A549 (cell line): ENCODE measurements around the gene ABCC9. TPM values are rescaled to one million over a fixed set of nuclear protein-coding genes. Genes with fewer than 3 reads are reported as not detected.

Experiments used
- ATAC-seq, 2 experiments: fragments of 200-7000 bp in 1 of 2; fragments of >200 bp in 1 of 2; cut with Nextera tagmentation in 1 of 2; cut with Tn5 transposase in 1 of 2; 3 replicates each; pipeline versions ENCODE4 v1.8.0 to v1.9.1; 2018 to 2020; ENCODE audit warnings: mild to moderate bottlenecking in 1 of 2, moderate library complexity in 1 of 2
- CTCF ChIA-PET: fragments of 300-600 bp; sonication (Branson Sonifier 250); formaldehyde crosslinking; extraction: SDS; loops from one replicate; lab custom pipeline; 2021; ENCODE audit warnings: antibody characterized with exemption, inconsistent platforms; lab: Yijun Ruan, JAX
- POLR2A ChIA-PET: fragments of 350-600 bp; formaldehyde crosslinking; extraction: SDS; loops from one replicate; lab custom pipeline; 2021; ENCODE audit warnings: antibody characterized with exemption, inconsistent platforms; lab: Yijun Ruan, JAX
- DNase-seq, 2 experiments: peaks; one replicate each; pipeline versions ENCODE4 v3.0.0 to v3.0.0-alpha.2; 2011 to 2016; ENCODE audit warnings: low read depth in 1 of 2, low spot score in 1 of 2
- FAIRE-seq: peaks from 2 replicates; lab custom pipeline; 2011; peaks lifted over from hg19 to GRCh38; lab: Jason Lieb, UNC
- H3K27ac ChIP-seq, 2 experiments: fragments of >200 bp; sonication (Bioruptor Twin); formaldehyde crosslinking; 3 replicates each; pipeline ENCODE4 v1.5.1; 2016 to 2017
- H3K4me1 ChIP-seq: fragments of >200 bp; sonication (Bioruptor Twin); formaldehyde crosslinking; 3 replicates; pipeline ENCODE4 v1.6.1; 2016
- H3K4me2 ChIP-seq: fragments of >200 bp; sonication (Bioruptor Twin); formaldehyde crosslinking; 3 replicates; pipeline ENCODE4 v1.6.1; 2016
- H3K4me3 ChIP-seq: fragments of >200 bp; sonication (Bioruptor Twin); formaldehyde crosslinking; 3 replicates; pipeline ENCODE4 v1.5.1; 2016
- H3K9me3 ChIP-seq: fragments of >200 bp; sonication (Bioruptor Twin); formaldehyde crosslinking; 3 replicates; pipeline ENCODE4 v1.6.1; 2016
- CBX2 ChIP-seq: fragments of 200-600 bp; sonication (generic); IDR thresholded peaks from 2 replicates; pipeline ENCODE4 v1.6.1; 2016; ENCODE audit warnings: low read depth, mild to moderate bottlenecking, borderline replicate concordance
- CBX8 ChIP-seq: fragments of 200-600 bp; sonication (generic); IDR thresholded peaks from 2 replicates; pipeline ENCODE4 v1.6.1; 2016
- CHD2 ChIP-seq: fragments of 150-350 bp; IDR thresholded peaks from 2 replicates; pipeline ENCODE4 v1.6.1; 2014; ENCODE audit warnings: low read length; ENCODE audit not compliant: partially characterized antibody
- CHD4 ChIP-seq: fragments of 200-600 bp; sonication (generic); IDR thresholded peaks from 2 replicates; pipeline ENCODE4 v1.6.1; 2016; ENCODE audit warnings: antibody characterized with exemption, mild to moderate bottlenecking, borderline replicate concordance
- EHF ChIP-seq: fragments of 250-450 bp; sonication (Bioruptor Pico); IDR thresholded peaks from 2 replicates; pipeline ENCODE4 v1.5.0; 2020; ENCODE audit warnings: mild to moderate bottlenecking
- EP300 ChIP-seq, 2 experiments: fragments of >200 bp; sonication (Bioruptor Twin); formaldehyde crosslinking; IDR thresholded peaks; 2 replicates in 1 of 2; 3 replicates in 1 of 2; pipeline ENCODE4 v1.6.1; 2016 to 2017
- FOXS1 ChIP-seq: fragments of 250-450 bp; sonication (Bioruptor Pico); IDR thresholded peaks from 2 replicates; pipeline ENCODE4 v1.5.0; 2020; ENCODE audit warnings: mild to moderate bottlenecking, moderate library complexity
- HDAC2 ChIP-seq: fragments of 200-600 bp; sonication (generic); IDR thresholded peaks from 2 replicates; pipeline ENCODE4 v1.6.1; 2016
- HOXA7 ChIP-seq: fragments of 250-450 bp; sonication (Bioruptor Pico); IDR thresholded peaks from 2 replicates; pipeline ENCODE4 v1.5.0; 2020; ENCODE audit warnings: mild to moderate bottlenecking, moderate library complexity
- HOXB13 ChIP-seq: fragments of 250-450 bp; sonication (Bioruptor Pico); IDR thresholded peaks from 2 replicates; pipeline ENCODE4 v1.5.0; 2020; ENCODE audit warnings: low read depth, mild to moderate bottlenecking, moderate library complexity
- HOXB5 ChIP-seq: fragments of 250-450 bp; sonication (Bioruptor Pico); IDR thresholded peaks from 2 replicates; pipeline ENCODE4 v1.5.0; 2020; ENCODE audit warnings: mild to moderate bottlenecking, moderate library complexity
- MAFK ChIP-seq: fragments of 450-650 bp; IDR thresholded peaks from 2 replicates; pipeline ENCODE4 v1.6.1; 2014; ENCODE audit not compliant: partially characterized antibody
- MAX ChIP-seq: IDR thresholded peaks from 2 replicates; pipeline ENCODE4 v1.6.1; 2012
- NPAS2 ChIP-seq: fragments of 250-450 bp; sonication (Bioruptor Pico); IDR thresholded peaks from 2 replicates; pipeline ENCODE4 v1.8.0; 2022; ENCODE audit warnings: mild to moderate bottlenecking, moderate library complexity, borderline replicate concordance
- PHF8 ChIP-seq: fragments of 200-600 bp; sonication (generic); IDR thresholded peaks from 2 replicates; pipeline ENCODE4 v1.6.1; 2016; ENCODE audit warnings: low read depth, mild to moderate bottlenecking, antibody characterized with exemption, moderate library complexity, borderline replicate concordance
- RARB ChIP-seq: fragments of 250-450 bp; sonication (Bioruptor Pico); IDR thresholded peaks from 2 replicates; pipeline ENCODE4 v1.8.0; 2021; ENCODE audit warnings: mild to moderate bottlenecking, moderate library complexity
- RCOR1 ChIP-seq: fragments of 150-350 bp; IDR thresholded peaks from 2 replicates; pipeline ENCODE4 v1.6.1; 2014; ENCODE audit warnings: antibody characterized with exemption, low read length, low read depth
- REST ChIP-seq: fragments of 200-600 bp; sonication (generic); IDR thresholded peaks from 2 replicates; pipeline ENCODE4 v1.6.1; 2016; ENCODE audit warnings: antibody characterized with exemption, mild to moderate bottlenecking, moderate library complexity
- RFX5 ChIP-seq: fragments of 450-650 bp; IDR thresholded peaks from 2 replicates; pipeline ENCODE4 v1.7.1; 2014; ENCODE audit warnings: antibody characterized with exemption, mild to moderate bottlenecking, moderate library complexity
- RNF2 ChIP-seq: fragments of 200-600 bp; sonication (generic); IDR thresholded peaks from 2 replicates; pipeline ENCODE4 v1.6.1; 2016; ENCODE audit warnings: low read depth, mild to moderate bottlenecking, antibody characterized with exemption, moderate library complexity, borderline replicate concordance
- SREBF2 ChIP-seq: fragments of 450-650 bp; IDR thresholded peaks from 2 replicates; pipeline ENCODE4 v1.6.1; 2014; ENCODE audit warnings: mild to moderate bottlenecking, moderate library complexity
- TFCP2L1 ChIP-seq: fragments of 250-450 bp; sonication (Bioruptor Pico); IDR thresholded peaks from 2 replicates; pipeline ENCODE4 v1.5.0; 2021; ENCODE audit warnings: mild to moderate bottlenecking
- WGBS: methylation state at CpG from one replicate; pipeline ENCODE4 v1.1.6; 2017; ENCODE audit errors: missing lambda C conversion rate; 5-methylcytosine and 5-hydroxymethylcytosine counted together
- polyA plus RNA-seq, 4 experiments: library from polyadenylated mRNA; depleted of rRNA in 3 of 4; stranded (reverse); fragments of >200 nt; fragmentation: RNase III in 1 of 4; extraction: RNeasy Plus Mini Kit Qiagen cat#74134 plus additional on column Dnase treatment in 1 of 4; gene quantifications; 2 replicates in 3 of 4; 3 replicates in 1 of 4; pipeline ENCODE4 v1.2.3, GENCODE V29; 2011 to 2017
- TF ChIP-seq, protein P1 (sequence below): fragments of 250-450 bp; sonication (Bioruptor Pico); IDR thresholded peaks from 2 replicates; pipeline ENCODE4 v1.5.0; 2021; ENCODE audit warnings: mild to moderate bottlenecking, moderate library complexity, borderline replicate concordance
- TF ChIP-seq, protein P2 (sequence below): fragments of >200 bp; sonication (Bioruptor Twin); formaldehyde crosslinking; IDR thresholded peaks from 3 replicates; pipeline ENCODE4 v1.5.1; 2016

Gene ABCC9
- polyA plus RNA-seq, 2 of the 4 experiments (the other 2 are of a cell fraction), result 0.01 TPM; not detected in 1

- Histone ChIP-seq H3K9me3 (no peaks in the 10 kb centered on the region), H3K4me2 (no peak overlapping the region), H3K27ac (no peak overlapping the region), H3K4me3 (no peak overlapping the region), H3K4me1 (no peaks in the 10 kb centered on the region)
- ATAC-seq (no peak), FAIRE-seq (no peak), DNase-seq (no peak)
- 57% methylated on average over 4 of the region's 4 CpGs for WGBS
- TF ChIP-seq FOXS1 (no peak), HDAC2 (no peak), MAX (no peak), HOXB13 (CRISPR knock-in tag) (no peak), HOXA7 (no peak), NPAS2 (CRISPR knock-in tag) (no peak), CHD2 (no peak), RCOR1 (no peak), SREBF2 (no peak), EHF (CRISPR knock-in tag) (no peak), CBX2 (no peak), PHF8 (no peak), RARB (CRISPR knock-in tag) (no peak), TFCP2L1 (no peak), MAFK (no peak)
- TF ChIP-seq, protein P1, sequence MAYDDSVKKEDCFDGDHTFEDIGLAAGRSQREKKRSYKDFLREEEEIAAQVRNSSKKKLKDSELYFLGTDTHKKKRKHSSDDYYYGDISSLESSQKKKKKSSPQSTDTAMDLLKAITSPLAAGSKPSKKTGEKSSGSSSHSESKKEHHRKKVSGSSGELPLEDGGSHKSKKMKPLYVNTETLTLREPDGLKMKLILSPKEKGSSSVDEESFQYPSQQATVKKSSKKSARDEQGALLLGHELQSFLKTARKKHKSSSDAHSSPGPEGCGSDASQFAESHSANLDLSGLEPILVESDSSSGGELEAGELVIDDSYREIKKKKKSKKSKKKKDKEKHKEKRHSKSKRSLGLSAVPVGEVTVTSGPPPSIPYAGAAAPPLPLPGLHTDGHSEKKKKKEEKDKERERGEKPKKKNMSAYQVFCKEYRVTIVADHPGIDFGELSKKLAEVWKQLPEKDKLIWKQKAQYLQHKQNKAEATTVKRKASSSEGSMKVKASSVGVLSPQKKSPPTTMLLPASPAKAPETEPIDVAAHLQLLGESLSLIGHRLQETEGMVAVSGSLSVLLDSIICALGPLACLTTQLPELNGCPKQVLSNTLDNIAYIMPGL (CRISPR knock-in tag), result no peak
- CTCF ChIA-PET, result no interaction called here
- POLR2A ChIA-PET, result no interaction called here
These were observed 90.8 kb downstream of the ABCC9 start for GRCh38 chr12:21850419-21850818.

GRCh38 chr12:21849878-21850277, 91.3 kb downstream of the ABCC9 start:
- FAIRE-seq, result no peak
- Histone ChIP-seq H3K9me3 (no peaks in the 10 kb centered on the region), H3K4me3 (no peak overlapping the region), H3K4me2 (no peak overlapping the region), H3K27ac (no peak overlapping the region), H3K4me1 (no peaks in the 10 kb centered on the region)
- no peak for ATAC-seq
- TF ChIP-seq RFX5, result no peak
- TF ChIP-seq, protein P1 (CRISPR knock-in tag), result no peak
- WGBS, result 31% methylated on average over 2 of the region's 2 CpGs
- CTCF ChIA-PET, result interaction anchor here (2.6 kb wide), 1 partner anchor 11 kb away, joined by 6 read pairs; no protein-coding TSS in a partner anchor
- no peak for DNase-seq
- POLR2A ChIA-PET, result no interaction called here

GRCh38 chr12:21848192-21848591, 93.0 kb downstream of the ABCC9 start:
- H3K4me1 ChIP-seq, result no peaks in the 10 kb centered on the region
- DNase-seq, result no peak
- ChIA-PET POLR2A (no interaction called here), CTCF (interaction anchor here (2.6 kb wide), 1 partner anchor 12 kb away, joined by 6 read pairs; no protein-coding TSS in a partner anchor)
- TF ChIP-seq HOXB5 (CRISPR knock-in tag), result no peak
- TF ChIP-seq CBX8, result no peak
- no peak for TF ChIP-seq REST
- TF ChIP-seq, protein P2, sequence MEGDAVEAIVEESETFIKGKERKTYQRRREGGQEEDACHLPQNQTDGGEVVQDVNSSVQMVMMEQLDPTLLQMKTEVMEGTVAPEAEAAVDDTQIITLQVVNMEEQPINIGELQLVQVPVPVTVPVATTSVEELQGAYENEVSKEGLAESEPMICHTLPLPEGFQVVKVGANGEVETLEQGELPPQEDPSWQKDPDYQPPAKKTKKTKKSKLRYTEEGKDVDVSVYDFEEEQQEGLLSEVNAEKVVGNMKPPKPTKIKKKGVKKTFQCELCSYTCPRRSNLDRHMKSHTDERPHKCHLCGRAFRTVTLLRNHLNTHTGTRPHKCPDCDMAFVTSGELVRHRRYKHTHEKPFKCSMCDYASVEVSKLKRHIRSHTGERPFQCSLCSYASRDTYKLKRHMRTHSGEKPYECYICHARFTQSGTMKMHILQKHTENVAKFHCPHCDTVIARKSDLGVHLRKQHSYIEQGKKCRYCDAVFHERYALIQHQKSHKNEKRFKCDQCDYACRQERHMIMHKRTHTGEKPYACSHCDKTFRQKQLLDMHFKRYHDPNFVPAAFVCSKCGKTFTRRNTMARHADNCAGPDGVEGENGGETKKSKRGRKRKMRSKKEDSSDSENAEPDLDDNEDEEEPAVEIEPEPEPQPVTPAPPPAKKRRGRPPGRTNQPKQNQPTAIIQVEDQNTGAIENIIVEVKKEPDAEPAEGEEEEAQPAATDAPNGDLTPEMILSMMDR, result no peak
- no peak for TF ChIP-seq EP300 (IDR thresholded peaks at IDR 0.05)
- TF ChIP-seq CHD4, result no peak
- TF ChIP-seq HOXB13 (CRISPR knock-in tag), result no peak
- TF ChIP-seq HOXA7, result no peak
- TF ChIP-seq RNF2, result no peak
- H3K27ac ChIP-seq, result no peak overlapping the region
- no peaks in the 10 kb centered on the region for H3K9me3 ChIP-seq
- no peak overlapping the region for H3K4me3 ChIP-seq
- 67% methylated on average over 5 of the region's 5 CpGs for WGBS
- no peak for FAIRE-seq
- H3K4me2 ChIP-seq, result no peak overlapping the region
- no peak for ATAC-seq
